Panc1 (cell line): ENCODE measurements around the gene ERLEC1. TPM values are rescaled to one million over a fixed set of nuclear protein-coding genes. Genes with fewer than 3 reads are reported as not detected.

Experiments used
- ATAC-seq: fragments of 200-7000 bp; cut with Tn5 transposase; 2 replicates; pipeline ENCODE4 v1.9.1; 2020; ENCODE audit warnings: mild to moderate bottlenecking, moderate library complexity
- BruUV-seq: library from RNA; stranded (reverse); fragments of 400-500 nt; replicated peaks from 2 replicates; lab custom pipeline; 2021; lab: Mats Ljungman, UMichigan
- CTCF ChIA-PET: fragments of 300-600 bp; sonication (Branson Sonifier 250); formaldehyde crosslinking; loops from one replicate; lab custom pipeline; 2022; ENCODE audit warnings: antibody characterized with exemption; lab: Charles Lee
- POLR2A ChIA-PET: fragments of 300-600 bp; sonication (Branson Sonifier 250); formaldehyde crosslinking; loops from one replicate; lab custom pipeline; 2022; ENCODE audit warnings: antibody characterized with exemption; lab: Charles Lee
- DNase-seq: peaks from one replicate; pipeline ENCODE4 v3.0.0-alpha.2; 2010; ENCODE audit warnings: low read depth, low spot score
- H3K27ac ChIP-seq: 2 replicates; pipeline ENCODE4 v1.5.1; 2011; ENCODE audit warnings: mild to moderate bottlenecking, low read length, inconsistent platforms
- H3K27me3 ChIP-seq: fragments of 200-500 bp; sonication (Bioruptor generic); 2 replicates; pipeline ENCODE4 v1.6.0; 2014; ENCODE audit warnings: low read length, inconsistent platforms; ENCODE audit not compliant: control insufficient read depth, insufficient read depth
- H3K36me3 ChIP-seq: fragments of 200-500 bp; sonication (Bioruptor generic); 2 replicates; pipeline ENCODE4 v1.5.1; 2014; ENCODE audit warnings: inconsistent platforms, mild to moderate bottlenecking, low read length, moderate library complexity; ENCODE audit not compliant: control insufficient read depth, insufficient read depth
- H3K4me1 ChIP-seq: 2 replicates; pipeline ENCODE4 v1.5.1; 2011; ENCODE audit warnings: inconsistent platforms, mild to moderate bottlenecking, low read length, moderate library complexity; ENCODE audit not compliant: control insufficient read depth, insufficient read depth
- H3K4me3 ChIP-seq, 2 experiments: 2 replicates each; pipeline ENCODE4 v1.5.1; 2011 to 2012; ENCODE audit warnings: low read depth in 2 of 2, low read length in 2 of 2, mild to moderate bottlenecking in 2 of 2, inconsistent platforms in 1 of 2, moderate library complexity in 1 of 2
- H3K9me3 ChIP-seq: fragments of 200-500 bp; sonication (Bioruptor generic); 2 replicates; pipeline ENCODE4 v1.5.1; 2014; ENCODE audit warnings: low read depth, mild to moderate bottlenecking, inconsistent platforms, low read length, moderate library complexity; ENCODE audit not compliant: control insufficient read depth, insufficient read depth
- CTCF ChIP-seq: fragments of 450-650 bp; IDR thresholded peaks from 2 replicates; pipeline ENCODE4 v1.5.1; 2017; ENCODE audit warnings: mild to moderate bottlenecking
- POLR2AphosphoS5 ChIP-seq: IDR thresholded peaks from 2 replicates; pipeline ENCODE4 v1.6.1; 2012; ENCODE audit warnings: mild to moderate bottlenecking, low read depth, low read length, moderate library complexity
- SIN3A ChIP-seq: IDR thresholded peaks from 2 replicates; pipeline ENCODE4 v1.6.1; 2012; ENCODE audit warnings: low read depth, mild to moderate bottlenecking, low read length, moderate library complexity, borderline replicate concordance; ENCODE audit not compliant: insufficient read depth
- TCF7L2 ChIP-seq: IDR thresholded peaks from 2 replicates; pipeline ENCODE4 v1.6.1; 2011; ENCODE audit warnings: mild to moderate bottlenecking, low read depth, low read length, inconsistent platforms
- in situ Hi-C: cut with HindIII; loops from 2 replicates; pipeline ENCODE4 v1.10.0; 2016; ENCODE audit warnings: low sequenced_read_pairs, low pct_unique_long_range_greater_than_20kb
- intact Hi-C: fragments of 100-400 bp; cut with micrococcal nuclease; formaldehyde crosslinking; loops from one replicate; pipeline ENCODE4 v1.10.0; 2022; ENCODE audit not compliant: unreplicated experiment
- total RNA-seq: library from RNA; stranded (reverse); gene quantifications from one replicate; pipeline ENCODE4 v1.2.1, GENCODE V29; 2021; ENCODE audit not compliant: unreplicated experiment
- TF ChIP-seq, protein P1 (sequence below), 2 experiments: IDR thresholded peaks; 2 replicates each; pipeline ENCODE4 v1.6.1; 2011 to 2012; ENCODE audit warnings: low read depth in 2 of 2, control low read depth in 1 of 2, low read length in 1 of 2, mild to moderate bottlenecking in 1 of 2, moderate library complexity in 1 of 2; ENCODE audit not compliant: insufficient read depth in 1 of 2

Gene ERLEC1
- total RNA-seq, 1 experiment from 2014 or later, result 43.9 TPM

DNA sequence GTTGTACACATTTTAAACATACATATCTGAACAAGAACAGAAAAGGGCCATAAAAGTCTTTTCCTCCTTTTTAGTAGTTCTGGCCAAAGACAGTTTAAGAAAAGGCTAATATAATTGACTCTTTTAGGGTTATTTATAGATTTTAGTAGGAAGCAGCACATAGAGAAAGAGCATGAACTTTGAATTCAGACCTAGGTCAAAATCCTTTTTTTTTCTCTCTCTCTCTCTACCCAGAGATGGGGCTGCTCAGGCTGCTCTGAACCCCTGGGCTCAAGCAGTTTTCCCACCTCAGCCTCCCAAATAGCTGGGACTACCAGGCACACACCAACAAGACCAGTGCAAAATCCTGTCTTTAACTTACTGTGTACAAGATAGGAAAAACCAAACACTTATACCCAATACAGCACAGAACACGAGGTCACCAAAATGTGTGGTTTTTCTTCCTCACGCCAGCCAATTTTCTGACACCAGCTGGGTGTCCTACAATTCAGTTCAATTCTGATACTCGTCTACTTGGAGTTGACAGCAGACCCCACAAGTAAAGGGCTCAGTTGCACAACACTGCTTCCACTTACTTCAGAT, 32.1 kb downstream of the ERLEC1 start:
- H3K4me3 ChIP-seq, result no peak overlapping the region
- DNase-seq (no peak), ATAC-seq (no peak)
- H3K27me3 ChIP-seq, result no peaks in the 10 kb centered on the region
- no peak overlapping the region for H3K27ac ChIP-seq
- ChIA-PET POLR2A (interaction anchor here (0.6 kb wide), 1 partner anchor 1370 kb away, joined by 6 read pairs; no protein-coding TSS in a partner anchor), CTCF (no interaction called here)
- H3K4me1 ChIP-seq, result no peaks in the 10 kb centered on the region
- in situ Hi-C loops, result no loop called here
- TF ChIP-seq POLR2AphosphoS5, result no peak
- TF ChIP-seq SIN3A, result no peak
- no peak for TF ChIP-seq TCF7L2
- TF ChIP-seq, protein P1, sequence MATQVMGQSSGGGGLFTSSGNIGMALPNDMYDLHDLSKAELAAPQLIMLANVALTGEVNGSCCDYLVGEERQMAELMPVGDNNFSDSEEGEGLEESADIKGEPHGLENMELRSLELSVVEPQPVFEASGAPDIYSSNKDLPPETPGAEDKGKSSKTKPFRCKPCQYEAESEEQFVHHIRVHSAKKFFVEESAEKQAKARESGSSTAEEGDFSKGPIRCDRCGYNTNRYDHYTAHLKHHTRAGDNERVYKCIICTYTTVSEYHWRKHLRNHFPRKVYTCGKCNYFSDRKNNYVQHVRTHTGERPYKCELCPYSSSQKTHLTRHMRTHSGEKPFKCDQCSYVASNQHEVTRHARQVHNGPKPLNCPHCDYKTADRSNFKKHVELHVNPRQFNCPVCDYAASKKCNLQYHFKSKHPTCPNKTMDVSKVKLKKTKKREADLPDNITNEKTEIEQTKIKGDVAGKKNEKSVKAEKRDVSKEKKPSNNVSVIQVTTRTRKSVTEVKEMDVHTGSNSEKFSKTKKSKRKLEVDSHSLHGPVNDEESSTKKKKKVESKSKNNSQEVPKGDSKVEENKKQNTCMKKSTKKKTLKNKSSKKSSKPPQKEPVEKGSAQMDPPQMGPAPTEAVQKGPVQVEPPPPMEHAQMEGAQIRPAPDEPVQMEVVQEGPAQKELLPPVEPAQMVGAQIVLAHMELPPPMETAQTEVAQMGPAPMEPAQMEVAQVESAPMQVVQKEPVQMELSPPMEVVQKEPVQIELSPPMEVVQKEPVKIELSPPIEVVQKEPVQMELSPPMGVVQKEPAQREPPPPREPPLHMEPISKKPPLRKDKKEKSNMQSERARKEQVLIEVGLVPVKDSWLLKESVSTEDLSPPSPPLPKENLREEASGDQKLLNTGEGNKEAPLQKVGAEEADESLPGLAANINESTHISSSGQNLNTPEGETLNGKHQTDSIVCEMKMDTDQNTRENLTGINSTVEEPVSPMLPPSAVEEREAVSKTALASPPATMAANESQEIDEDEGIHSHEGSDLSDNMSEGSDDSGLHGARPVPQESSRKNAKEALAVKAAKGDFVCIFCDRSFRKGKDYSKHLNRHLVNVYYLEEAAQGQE (IDR thresholded peaks at IDR 0.05; ENCODE audit: insufficient read depth in 1 of 2, low read depth in 2 of 2, low read length in 1 of 2), result no peak
- TF ChIP-seq CTCF, result no peak
- H3K36me3 ChIP-seq, result peaks cover 25% of the 10 kb centered on the region
- intact Hi-C loops, result no loop called here
- BruUV-seq, result no TSS peak
- H3K9me3 ChIP-seq, result no peaks in the 10 kb centered on the region

DNA sequence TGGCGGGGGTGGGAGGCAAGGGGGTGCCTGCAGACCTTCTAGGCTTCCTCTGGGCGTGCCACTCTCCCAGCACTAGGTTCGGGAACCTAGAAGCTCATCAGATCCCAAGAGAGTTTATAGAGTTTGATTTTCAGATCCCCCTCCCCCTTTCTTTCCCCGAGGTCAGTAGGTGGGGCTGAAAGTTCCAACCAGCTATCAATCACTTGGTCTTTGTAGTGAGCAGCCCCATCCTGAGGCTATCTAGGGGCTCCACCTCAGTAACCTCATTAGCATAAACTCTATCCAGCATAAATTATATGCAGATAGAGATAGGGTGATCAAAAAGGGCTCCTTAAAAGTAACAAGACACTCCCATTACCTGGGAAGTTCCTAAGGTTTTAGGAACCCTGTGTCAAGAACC, 32.8 kb downstream of the ERLEC1 start:
- H3K4me1 ChIP-seq, result no peaks in the 10 kb centered on the region
- ChIA-PET CTCF (no interaction called here), POLR2A (no interaction called here)
- no peak overlapping the region for H3K4me3 ChIP-seq
- H3K36me3 ChIP-seq, result peaks cover 18% of the 10 kb centered on the region
- H3K9me3 ChIP-seq, result no peaks in the 10 kb centered on the region
- no peak overlapping the region for H3K27ac ChIP-seq
- BruUV-seq, result no TSS peak
- in situ Hi-C loops, result no loop called here
- no peaks in the 10 kb centered on the region for H3K27me3 ChIP-seq
- ATAC-seq (no peak), DNase-seq (no peak)
- intact Hi-C loops, result no loop called here
- no peak for TF ChIP-seq POLR2AphosphoS5
- no peak for TF ChIP-seq SIN3A
- no peak for TF ChIP-seq CTCF
- no peak for TF ChIP-seq TCF7L2
- TF ChIP-seq, protein P1 (IDR thresholded peaks at IDR 0.05; ENCODE audit: insufficient read depth in 1 of 2, low read depth in 2 of 2, low read length in 1 of 2), result no peak
